GM12878 (cell line): ENCODE measurements around the gene ASB6. TPM values are rescaled to one million over a fixed set of nuclear protein-coding genes. Genes with fewer than 3 reads are reported as not detected.

ENCODE experiments used
- ATAC-seq: fragments of 200-7000 bp; cut with Tn5 transposase; 3 replicates; pipeline ENCODE4 v1.9.1; 2020; ENCODE audit warnings: mild to moderate bottlenecking, moderate library complexity
- BruUV-seq: library from RNA; stranded (reverse); fragments of 400-500 nt; replicated peaks from 2 replicates; lab custom pipeline; 2021; lab: Mats Ljungman, UMichigan
- CTCF ChIA-PET: fragments of 300-600 bp; sonication (Branson Sonifier 250); formaldehyde crosslinking; extraction: SDS; loops from one replicate; lab custom pipeline; 2021; ENCODE audit warnings: inconsistent platforms; lab: Yijun Ruan, JAX
- POLR2A ChIA-PET: fragments of 350-600 bp; formaldehyde crosslinking; extraction: SDS; loops from one replicate; lab custom pipeline; 2021; ENCODE audit warnings: inconsistent platforms; lab: Charles Lee
- RAD21 ChIA-PET: fragments of 300-600 bp; sonication (Branson Sonifier 250); formaldehyde crosslinking; loops from one replicate; lab custom pipeline; 2023; ENCODE audit warnings: antibody characterized with exemption; ENCODE audit not compliant: unreplicated experiment; lab: Charles Lee
- SMC1A ChIA-PET: fragments of 300-600 bp; sonication (Branson Sonifier 250); formaldehyde crosslinking; loops from one replicate; lab custom pipeline; 2023; ENCODE audit not compliant: unreplicated experiment, uncharacterized antibody; lab: Charles Lee
- DNase-seq: peaks from one replicate; pipeline ENCODE4 v3.0.0-alpha.2; 2011; ENCODE audit warnings: low read depth, low spot score
- FAIRE-seq: peaks from 3 replicates; lab custom pipeline; 2011; peaks lifted over from hg19 to GRCh38; lab: Jason Lieb, UNC
- H2AFZ ChIP-seq: 2 replicates; pipeline ENCODE4 v1.6.0; 2011; ENCODE audit warnings: low read depth, low read length, control low read depth; ENCODE audit not compliant: control insufficient read depth
- H3K27ac ChIP-seq: 2 replicates; pipeline ENCODE4 v1.5.1; 2011; ENCODE audit warnings: control low read depth; ENCODE audit not compliant: control insufficient read depth, insufficient read depth
- H3K27me3 ChIP-seq, 2 experiments: replicated peaks in 1 of 2; 2 replicates each; pipeline versions ENCODE4 v1.6.0 to v1.6.1; 2011; ENCODE audit warnings: low read length in 1 of 2; ENCODE audit not compliant: control insufficient read depth in 2 of 2, insufficient read depth in 2 of 2
- H3K36me3 ChIP-seq, 2 experiments: 2 replicates each; pipeline ENCODE4 v1.5.1; 2011; ENCODE audit warnings: low read length in 1 of 2; ENCODE audit not compliant: control insufficient read depth in 2 of 2, insufficient read depth in 2 of 2
- H3K4me1 ChIP-seq: 2 replicates; pipeline ENCODE4 v1.6.1; 2011; ENCODE audit warnings: mild to moderate bottlenecking, low read length, moderate library complexity, mixed read lengths; ENCODE audit not compliant: control insufficient read depth, insufficient read depth
- H3K4me2 ChIP-seq: 2 replicates; pipeline ENCODE4 v1.6.0; 2011; ENCODE audit warnings: control low read depth; ENCODE audit not compliant: control insufficient read depth, insufficient read depth
- H3K4me3 ChIP-seq: fragments of 200-600 bp; sonication (generic); 2 replicates; pipeline ENCODE4 v1.5.1; 2016
- H3K79me2 ChIP-seq: 2 replicates; pipeline ENCODE4 v1.6.0; 2011; ENCODE audit warnings: low read length; ENCODE audit not compliant: control insufficient read depth, insufficient read depth
- H3K9ac ChIP-seq: 2 replicates; pipeline ENCODE4 v1.8.0; 2011; ENCODE audit warnings: low read length, control low read depth, mixed read lengths; ENCODE audit not compliant: control insufficient read depth, insufficient read depth
- H3K9me3 ChIP-seq: replicated peaks from 3 replicates; pipeline ENCODE4 v1.5.1; 2011; ENCODE audit warnings: mild to moderate bottlenecking, low read length; ENCODE audit not compliant: control insufficient read depth, insufficient read depth
- H4K20me1 ChIP-seq: 2 replicates; pipeline ENCODE4 v1.6.0; 2011; ENCODE audit not compliant: control insufficient read depth, insufficient read depth
- CBX3 ChIP-seq: fragments of 200-600 bp; sonication (generic); IDR thresholded peaks from 2 replicates; pipeline ENCODE4 v1.6.1; 2016; ENCODE audit warnings: low read depth, borderline replicate concordance
- CBX5 ChIP-seq: sonication (generic); IDR thresholded peaks from 2 replicates; pipeline ENCODE4 v1.6.1; 2016; ENCODE audit warnings: low read depth, moderate library complexity, mild to moderate bottlenecking, inconsistent platforms
- JUNB ChIP-seq: IDR thresholded peaks from 2 replicates; pipeline ENCODE4 v1.6.1; 2016; ENCODE audit warnings: antibody characterized with exemption, mild to moderate bottlenecking
- KAT2A ChIP-seq: conservative IDR thresholded peaks from 2 replicates; pipeline ENCODE4 v1.6.1; 2011; ENCODE audit warnings: low read depth, low read length; ENCODE audit not compliant: control insufficient read depth
- RFX5 ChIP-seq: IDR thresholded peaks from 2 replicates; pipeline ENCODE4 v1.6.1; 2011; ENCODE audit warnings: low read depth, low read length, improper control_type of control experiment
- SKIL ChIP-seq: fragments of 450-650 bp; IDR thresholded peaks from 2 replicates; pipeline ENCODE4 v1.6.1; 2017; ENCODE audit warnings: mild to moderate bottlenecking, low read depth, inconsistent platforms; ENCODE audit not compliant: poor library complexity, severe bottlenecking
- SMAD5 ChIP-seq: IDR thresholded peaks from 2 replicates; pipeline ENCODE4 v1.6.1; 2016; ENCODE audit warnings: antibody characterized with exemption, low read depth
- SPI1 ChIP-seq: IDR thresholded peaks from 2 replicates; pipeline ENCODE4 v1.6.1; 2011; ENCODE audit warnings: low read depth, mild to moderate bottlenecking, low read length, moderate library complexity, borderline replicate concordance; ENCODE audit not compliant: insufficient read depth
- WGBS: methylation state at CpG from one replicate; pipeline ENCODE4 v1.1.6; 2016; ENCODE audit warnings: low lambda C conversion rate; ENCODE audit not compliant: insufficient replicate concordance, insufficient coverage; ENCODE audit errors: missing lambda C conversion rate; 5-methylcytosine and 5-hydroxymethylcytosine counted together
- in situ Hi-C: fragments of 300-500 bp; cut with MboI; formaldehyde crosslinking; loops from 9 replicates; pipeline ENCODE4 v1.14.3; 2018; ENCODE audit warnings: mixed read lengths
- intact Hi-C: fragments of 100-400 bp; cut with micrococcal nuclease; formaldehyde crosslinking; loops from one replicate; pipeline ENCODE4 v1.14.2; 2022; ENCODE audit not compliant: unreplicated experiment
- polyA plus RNA-seq, 11 experiments: library from polyadenylated mRNA; depleted of rRNA in 4 of 11; unstranded in 6 of 11; stranded (reverse) in 5 of 11; fragments of >200 nt; fragmentation: Nextera tagmentation in 4 of 11; fragmentation: Illumina TruSeq in 1 of 11; extraction: Ambion mirVana in 4 of 11; extraction: Trizol in 1 of 11; gene quantifications; 1 replicate in 1 of 11; 2 replicates in 10 of 11; pipeline versions ENCODE4 v1.2.1 to v1.2.3, GENCODE V29; 2011 to 2016; ENCODE audit warnings: inconsistent platforms in 2 of 11, missing spikeins in 2 of 11, low read depth in 1 of 11
- total RNA-seq, 4 experiments: library from RNA; depleted of rRNA in 3 of 4; stranded (reverse); fragments of >200 nt in 3 of 4; fragmentation: Illumina TruSeq in 1 of 4; extraction: Trizol in 1 of 4; gene quantifications; 2 replicates each; pipeline versions ENCODE4 v1.2.1 to v1.2.3, GENCODE V29; 2013 to 2021

The ASB6 gene
- total and polyA plus RNA-seq, 10 of the 15 experiments (the other 5 are each of a cell fraction or from before 2014, with no cell fraction given): 0.80 to 18.2 (median 9.9) TPM

GRCh38 chr9:129611307-129611800, 30.6 kb downstream of the ASB6 start:
- intact Hi-C loops (loop anchor here (2.0 to 10.0 kb wide), 2 partner anchors 341 to 437 kb away; partner anchors contain the start of gene IER5L), in situ Hi-C loops (loop anchor here (5.0 kb wide), 2 partner anchors 439 to 479 kb away; no protein-coding TSS in a partner anchor)
- ChIA-PET RAD21 (interaction anchor here (0.7 to 1.2 kb wide), 10 partner anchors 13 to 482 kb away, joined by 3 to 15 read pairs (median 4); partner anchors contain the start of genes IER5L and NTMT1), POLR2A (interaction anchor here (0.9 kb wide), 1 partner anchor 469 kb away, joined by 3 read pairs; no protein-coding TSS in a partner anchor), CTCF (interaction anchor here (0.8 to 2.0 kb wide), 13 partner anchors 9 to 544 kb away, joined by 3 to 35 read pairs (median 5); partner anchors contain the start of genes C9orf50 and IER5L), SMC1A (interaction anchor here (0.7 to 2.0 kb wide), 8 partner anchors 13 to 481 kb away, joined by 4 to 13 read pairs (median 5); no protein-coding TSS in a partner anchor)
- no TSS peak for BruUV-seq
- Histone ChIP-seq H3K4me1 (peaks cover 8% of the 10 kb centered on the region), H3K4me2 (no peak overlapping the region), H4K20me1 (no peaks in the 10 kb centered on the region), H3K36me3 (no peaks in the 10 kb centered on the region), H3K27me3 (no peaks in the 10 kb centered on the region), H3K27ac (no peak overlapping the region), H3K79me2 (no peaks in the 10 kb centered on the region), H3K9ac (no peak overlapping the region), H2AFZ (no peak overlapping the region), H3K9me3 (no peaks in the 10 kb centered on the region), H3K4me3 (no peak overlapping the region)
- ATAC-seq (peak; percentile 7), FAIRE-seq (no peak), DNase-seq (no peak)
- WGBS: 12% methylated on average over 11 of the region's 12 CpGs
- TF ChIP-seq KAT2A: no peak
- no peak for TF ChIP-seq SKIL
- no peak for TF ChIP-seq CBX3
- TF ChIP-seq RFX5: no peak
- TF ChIP-seq SMAD5: no peak
- no peak for TF ChIP-seq CBX5
- no peak for TF ChIP-seq JUNB
- no peak for TF ChIP-seq SPI1
- TF ChIP-seq, all 136 proteins: peak for 0
